HepG2 (cell line): ENCODE measurements around the gene AOX1. TPM values are rescaled to one million over a fixed set of nuclear protein-coding genes. Genes with fewer than 3 reads are reported as not detected.
A peak's percentile ranks its signal among the peaks of the same experiment; 100 is the strongest.

Experiments used
- CREB1 ChIP-seq, 2 experiments: fragments of 450-650 bp in 1 of 2; IDR thresholded peaks; 2 replicates each; pipeline ENCODE4 v1.6.1; 2016 to 2017; ENCODE audit warnings: control low read depth in 1 of 2, mild to moderate bottlenecking in 1 of 2, missing compliant biosample characterization in 1 of 2, missing genetic modification characterization in 1 of 2
- HDAC1 ChIP-seq: sonication (generic); formaldehyde crosslinking; IDR thresholded peaks from 2 replicates; pipeline ENCODE4 v1.5.1; 2020; ENCODE audit warnings: mild to moderate bottlenecking, missing genetic modification reagents
- TEAD3 ChIP-seq: optimal IDR thresholded peaks from 2 replicates; pipeline ENCODE3; 2016; ENCODE audit warnings: borderline replicate concordance
- THAP11 ChIP-seq: IDR thresholded peaks from 2 replicates; pipeline ENCODE4 v1.6.1; 2016; ENCODE audit warnings: missing biosample characterization, missing genetic modification reagents
- ZBED4 ChIP-seq: sonication (generic); formaldehyde crosslinking; IDR thresholded peaks from 2 replicates; pipeline ENCODE4 v1.4.0; 2020; ENCODE audit warnings: missing genetic modification reagents, borderline replicate concordance
- ZNF10 ChIP-seq: sonication (generic); formaldehyde crosslinking; IDR thresholded peaks from 2 replicates; pipeline ENCODE4 v1.4.0; 2020; ENCODE audit warnings: mild to moderate bottlenecking, low read depth, missing genetic modification reagents, borderline replicate concordance
- ZNF205 ChIP-seq: IDR thresholded peaks from 2 replicates; pipeline ENCODE4 v1.6.1; 2018; ENCODE audit warnings: missing biosample characterization, missing genetic modification reagents
- polyA plus RNA-seq, 8 experiments: library from polyadenylated mRNA; depleted of rRNA in 3 of 8; stranded (reverse) in 7 of 8; unstranded in 1 of 8; fragments of >200 nt; fragmentation: Illumina TruSeq in 4 of 8; extraction: Trizol in 4 of 8; gene quantifications; 2 replicates each; pipeline versions ENCODE4 v1.2.1 to v1.2.3, GENCODE V29; 2011 to 2016; ENCODE audit warnings: low read depth in 4 of 8, missing spikeins in 1 of 8, mixed read lengths in 1 of 8; ENCODE audit not compliant: insufficient read depth in 1 of 8
- total RNA-seq, 5 experiments: library from RNA; depleted of rRNA; stranded (reverse); fragments of >200 nt; fragmentation: Illumina TruSeq; extraction: Trizol; gene quantifications; 2 replicates each; pipeline ENCODE4 v1.2.3, GENCODE V29; 2016; ENCODE audit warnings: low read depth in 1 of 5
- TF ChIP-seq, protein P1 (sequence below): sonication (generic); formaldehyde crosslinking; IDR thresholded peaks from 2 replicates; pipeline ENCODE4 v1.5.0; 2020; ENCODE audit warnings: mild to moderate bottlenecking, missing genetic modification reagents, borderline replicate concordance

AOX1 gene
- total and polyA plus RNA-seq, 2 of the 13 experiments (the other 11 are each of a cell fraction or from before 2014, with no cell fraction given): 9.2 to 18.0 TPM

DNA sequence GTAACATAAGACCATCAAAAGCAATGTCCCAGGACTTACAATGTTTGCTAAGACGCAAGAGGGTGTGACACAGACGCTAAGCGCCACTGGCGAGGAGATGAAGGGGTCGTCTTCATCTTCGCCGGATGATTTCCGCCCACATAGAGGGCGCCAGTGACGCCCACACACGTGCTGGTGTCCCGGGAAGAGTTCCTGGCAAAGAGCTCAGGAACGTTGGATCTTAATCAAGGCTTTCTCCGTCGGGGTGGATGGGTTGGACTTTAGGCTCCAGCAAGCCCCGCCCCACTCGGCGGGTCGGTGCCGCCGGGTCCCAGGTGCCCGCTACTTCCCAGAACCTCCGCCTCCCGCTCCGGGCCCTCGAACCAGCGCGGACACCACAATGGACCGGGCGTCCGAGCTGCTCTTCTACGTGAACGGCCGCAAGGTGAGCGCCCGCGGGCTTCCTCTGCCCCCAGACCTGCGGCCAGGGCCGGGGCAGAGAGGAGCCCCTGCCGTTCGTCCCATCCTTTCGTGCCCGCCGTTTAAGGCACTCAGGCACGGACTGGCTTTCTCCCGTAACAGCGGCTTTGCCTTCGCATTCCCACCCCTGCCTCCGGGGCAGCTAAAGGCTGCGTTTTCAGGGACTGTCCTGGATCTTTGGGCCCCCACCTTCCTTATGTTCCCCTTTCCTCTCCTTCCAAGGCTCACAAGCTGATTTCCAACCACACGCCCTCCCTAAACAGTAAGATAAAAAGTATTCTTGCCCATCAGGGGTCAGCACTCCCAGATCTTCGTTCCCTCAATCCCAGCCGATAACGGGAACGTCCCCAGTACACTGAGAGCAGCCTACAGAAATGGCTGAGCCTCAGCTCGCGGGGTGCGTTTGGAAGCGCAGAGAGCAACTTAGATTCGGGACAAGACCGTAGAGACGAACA lies at the start of gene AOX1 (continued):
- TF ChIP-seq, protein P1, sequence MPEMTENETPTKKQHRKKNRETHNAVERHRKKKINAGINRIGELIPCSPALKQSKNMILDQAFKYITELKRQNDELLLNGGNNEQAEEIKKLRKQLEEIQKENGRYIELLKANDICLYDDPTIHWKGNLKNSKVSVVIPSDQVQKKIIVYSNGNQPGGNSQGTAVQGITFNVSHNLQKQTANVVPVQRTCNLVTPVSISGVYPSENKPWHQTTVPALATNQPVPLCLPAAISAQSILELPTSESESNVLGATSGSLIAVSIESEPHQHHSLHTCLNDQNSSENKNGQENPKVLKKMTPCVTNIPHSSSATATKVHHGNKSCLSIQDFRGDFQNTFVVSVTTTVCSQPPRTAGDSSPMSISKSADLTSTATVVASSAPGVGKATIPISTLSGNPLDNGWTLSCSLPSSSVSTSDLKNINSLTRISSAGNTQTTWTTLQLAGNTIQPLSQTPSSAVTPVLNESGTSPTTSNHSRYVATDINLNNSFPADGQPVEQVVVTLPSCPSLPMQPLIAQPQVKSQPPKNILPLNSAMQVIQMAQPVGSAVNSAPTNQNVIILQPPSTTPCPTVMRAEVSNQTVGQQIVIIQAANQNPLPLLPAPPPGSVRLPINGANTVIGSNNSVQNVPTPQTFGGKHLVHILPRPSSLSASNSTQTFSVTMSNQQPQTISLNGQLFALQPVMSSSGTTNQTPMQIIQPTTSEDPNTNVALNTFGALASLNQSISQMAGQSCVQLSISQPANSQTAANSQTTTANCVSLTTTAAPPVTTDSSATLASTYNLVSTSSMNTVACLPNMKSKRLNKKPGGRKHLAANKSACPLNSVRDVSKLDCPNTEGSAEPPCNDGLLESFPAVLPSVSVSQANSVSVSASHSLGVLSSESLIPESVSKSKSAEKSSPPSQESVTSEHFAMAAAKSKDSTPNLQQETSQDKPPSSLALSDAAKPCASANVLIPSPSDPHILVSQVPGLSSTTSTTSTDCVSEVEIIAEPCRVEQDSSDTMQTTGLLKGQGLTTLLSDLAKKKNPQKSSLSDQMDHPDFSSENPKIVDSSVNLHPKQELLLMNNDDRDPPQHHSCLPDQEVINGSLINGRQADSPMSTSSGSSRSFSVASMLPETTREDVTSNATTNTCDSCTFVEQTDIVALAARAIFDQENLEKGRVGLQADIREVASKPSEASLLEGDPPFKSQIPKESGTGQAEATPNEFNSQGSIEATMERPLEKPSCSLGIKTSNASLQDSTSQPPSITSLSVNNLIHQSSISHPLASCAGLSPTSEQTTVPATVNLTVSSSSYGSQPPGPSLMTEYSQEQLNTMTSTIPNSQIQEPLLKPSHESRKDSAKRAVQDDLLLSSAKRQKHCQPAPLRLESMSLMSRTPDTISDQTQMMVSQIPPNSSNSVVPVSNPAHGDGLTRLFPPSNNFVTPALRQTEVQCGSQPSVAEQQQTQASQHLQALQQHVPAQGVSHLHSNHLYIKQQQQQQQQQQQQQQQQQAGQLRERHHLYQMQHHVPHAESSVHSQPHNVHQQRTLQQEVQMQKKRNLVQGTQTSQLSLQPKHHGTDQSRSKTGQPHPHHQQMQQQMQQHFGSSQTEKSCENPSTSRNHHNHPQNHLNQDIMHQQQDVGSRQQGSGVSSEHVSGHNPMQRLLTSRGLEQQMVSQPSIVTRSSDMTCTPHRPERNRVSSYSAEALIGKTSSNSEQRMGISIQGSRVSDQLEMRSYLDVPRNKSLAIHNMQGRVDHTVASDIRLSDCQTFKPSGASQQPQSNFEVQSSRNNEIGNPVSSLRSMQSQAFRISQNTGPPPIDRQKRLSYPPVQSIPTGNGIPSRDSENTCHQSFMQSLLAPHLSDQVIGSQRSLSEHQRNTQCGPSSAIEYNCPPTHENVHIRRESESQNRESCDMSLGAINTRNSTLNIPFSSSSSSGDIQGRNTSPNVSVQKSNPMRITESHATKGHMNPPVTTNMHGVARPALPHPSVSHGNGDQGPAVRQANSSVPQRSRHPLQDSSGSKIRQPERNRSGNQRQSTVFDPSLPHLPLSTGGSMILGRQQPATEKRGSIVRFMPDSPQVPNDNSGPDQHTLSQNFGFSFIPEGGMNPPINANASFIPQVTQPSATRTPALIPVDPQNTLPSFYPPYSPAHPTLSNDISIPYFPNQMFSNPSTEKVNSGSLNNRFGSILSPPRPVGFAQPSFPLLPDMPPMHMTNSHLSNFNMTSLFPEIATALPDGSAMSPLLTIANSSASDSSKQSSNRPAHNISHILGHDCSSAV (CRISPR knock-in tag): no peak
- no peak for TF ChIP-seq ZNF10 (CRISPR knock-in tag)
- TF ChIP-seq ZNF205 (CRISPR knock-in tag): peak; percentile 56
- peak; percentile 57; the same call in 1 of the 2 replicates for TF ChIP-seq THAP11
- TF ChIP-seq CREB1 (IDR thresholded peaks at IDR 0.05): no peak
- peak; percentile 56 for TF ChIP-seq CREB1 (CRISPR knock-in tag; IDR thresholded peaks at IDR 0.05)
- TF ChIP-seq ZBED4 (CRISPR knock-in tag): peak; percentile 99
- TF ChIP-seq TEAD3 (CRISPR knock-in tag): peak; percentile 10
- TF ChIP-seq HDAC1: peak; percentile 57
